PC-9 (cell line): ENCODE measurements around the gene NAA25. TPM values are rescaled to one million over a fixed set of nuclear protein-coding genes. Genes with fewer than 3 reads are reported as not detected.
"Not testable (repeated sequence)": the region's sequence is repeated elsewhere in the genome, so short reads cannot be mapped to it uniquely, and the experiment has no call there.

Source experiments
- BruUV-seq: library from RNA; stranded (reverse); fragments of 400-500 nt; replicated peaks from 2 replicates; lab custom pipeline; 2021; lab: Mats Ljungman, UMichigan
- CTCF ChIA-PET: fragments of 300-600 bp; sonication (Branson Sonifier 250); formaldehyde crosslinking; loops from one replicate; lab custom pipeline; 2022; ENCODE audit warnings: antibody characterized with exemption; lab: Charles Lee
- POLR2A ChIA-PET: fragments of 300-600 bp; sonication (Branson Sonifier 250); formaldehyde crosslinking; loops from one replicate; lab custom pipeline; 2022; ENCODE audit warnings: antibody characterized with exemption; ENCODE audit not compliant: unreplicated experiment; lab: Charles Lee
- DNase-seq, 2 experiments: peaks; one replicate each; pipeline versions ENCODE4 v3.0.0 to v3.0.0-alpha.2; 2015 to 2022; ENCODE audit warnings: mixed read lengths in 1 of 2
- H2AFZ ChIP-seq: fragments of 200-600 bp; sonication (generic); 2 replicates; pipeline ENCODE4 v1.8.1; 2017; ENCODE audit warnings: antibody characterized with exemption
- H3F3A ChIP-seq: fragments of 200-600 bp; sonication (generic); 2 replicates; pipeline ENCODE4 v1.8.1; 2017; ENCODE audit warnings: antibody characterized with exemption, mild to moderate bottlenecking, low read depth; ENCODE audit not compliant: insufficient read depth
- H3K27ac ChIP-seq: fragments of 200-600 bp; sonication (generic); 2 replicates; pipeline ENCODE4 v1.6.1; 2016; ENCODE audit warnings: mixed run types
- H3K27me3 ChIP-seq: fragments of 200-600 bp; sonication (generic); 2 replicates; pipeline ENCODE4 v1.6.1; 2016; ENCODE audit warnings: low read depth, mixed run types; ENCODE audit not compliant: insufficient read depth
- H3K36me3 ChIP-seq: fragments of 200-600 bp; sonication (generic); 2 replicates; pipeline ENCODE4 v1.6.1; 2016; ENCODE audit warnings: low read depth, mixed run types
- H3K4me1 ChIP-seq: fragments of 200-600 bp; sonication (generic); replicated peaks from 2 replicates; pipeline ENCODE4 v1.6.1; 2016; ENCODE audit warnings: mixed run types; ENCODE audit not compliant: insufficient read depth
- H3K4me2 ChIP-seq: fragments of 200-600 bp; sonication (generic); 2 replicates; pipeline ENCODE4 v1.6.1; 2017; ENCODE audit warnings: mixed run types
- H3K4me3 ChIP-seq: fragments of 200-600 bp; sonication (generic); 2 replicates; pipeline ENCODE4 v1.6.1; 2016; ENCODE audit warnings: mixed run types
- H3K79me2 ChIP-seq: fragments of 200-600 bp; sonication (generic); 2 replicates; pipeline ENCODE4 v1.6.1; 2017; ENCODE audit warnings: low read depth, mixed run types
- H3K9me2 ChIP-seq: fragments of 200-600 bp; sonication (generic); 2 replicates; pipeline ENCODE4 v1.8.1; 2017; ENCODE audit warnings: mild to moderate bottlenecking; ENCODE audit not compliant: insufficient read depth
- H3K9me3 ChIP-seq: fragments of 200-600 bp; sonication (generic); 2 replicates; pipeline ENCODE4 v1.8.1; 2016; ENCODE audit warnings: low read depth; ENCODE audit not compliant: insufficient read depth
- H4K20me1 ChIP-seq: fragments of 200-600 bp; sonication (generic); 2 replicates; pipeline ENCODE4 v1.8.1; 2017; ENCODE audit not compliant: insufficient read depth
- EZH2 ChIP-seq: fragments of 200-600 bp; sonication (generic); IDR thresholded peaks from 2 replicates; pipeline ENCODE4 v1.8.0; 2017; ENCODE audit warnings: antibody characterized with exemption, low read depth
- intact Hi-C: fragments of 100-400 bp; cut with micrococcal nuclease; formaldehyde crosslinking; loops from one replicate; pipeline ENCODE4 v1.10.0; 2022; ENCODE audit not compliant: unreplicated experiment
- total RNA-seq: library from RNA; stranded (reverse); gene quantifications from 2 replicates; pipeline ENCODE4 v1.2.3, GENCODE V29; 2021
- TF ChIP-seq, protein P1 (sequence below): fragments of 200-600 bp; sonication (generic); conservative IDR thresholded peaks from 2 replicates; pipeline ENCODE4 v1.6.1; 2017; ENCODE audit warnings: mixed run types, antibody characterized with exemption, mild to moderate bottlenecking, moderate library complexity

NAA25 gene
- total RNA-seq, 1 experiment from 2014 or later, result 37.0 TPM

DNA sequence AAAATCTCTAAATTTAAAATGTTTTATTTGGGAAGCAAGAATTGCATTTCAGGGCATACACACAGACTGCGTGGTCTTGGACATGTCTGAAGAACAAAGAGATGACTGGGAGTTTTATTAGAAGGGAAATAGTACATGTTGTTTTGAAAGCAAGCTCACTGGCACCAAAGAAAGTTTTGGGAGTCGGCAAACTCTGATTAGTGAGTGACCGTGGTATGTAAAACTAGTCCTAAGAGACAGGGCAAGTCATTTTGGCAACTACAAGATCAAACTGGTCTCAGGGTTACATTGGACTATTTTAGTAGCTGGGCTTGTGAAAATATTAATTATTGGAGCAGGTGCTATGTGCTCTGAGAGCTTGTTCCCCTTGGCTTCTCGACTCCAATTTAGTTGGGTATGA, 110.6 kb downstream of the NAA25 start:
- no TSS peak for BruUV-seq
- Histone ChIP-seq H3F3A (peaks cover 11% of the 10 kb centered on the region), H3K79me2 (no peaks in the 10 kb centered on the region), H2AFZ (no peak overlapping the region), H3K9me3 (no peaks in the 10 kb centered on the region), H3K27me3 (no peaks in the 10 kb centered on the region), H4K20me1 (no peaks in the 10 kb centered on the region), H3K4me3 (no peak overlapping the region), H3K36me3 (no peaks in the 10 kb centered on the region), H3K9me2 (no peaks in the 10 kb centered on the region), H3K27ac (no peak overlapping the region), H3K4me2 (no peak overlapping the region), H3K4me1 (peaks cover 21% of the 10 kb centered on the region)
- intact Hi-C loops, result no loop called here
- TF ChIP-seq, protein P1, sequence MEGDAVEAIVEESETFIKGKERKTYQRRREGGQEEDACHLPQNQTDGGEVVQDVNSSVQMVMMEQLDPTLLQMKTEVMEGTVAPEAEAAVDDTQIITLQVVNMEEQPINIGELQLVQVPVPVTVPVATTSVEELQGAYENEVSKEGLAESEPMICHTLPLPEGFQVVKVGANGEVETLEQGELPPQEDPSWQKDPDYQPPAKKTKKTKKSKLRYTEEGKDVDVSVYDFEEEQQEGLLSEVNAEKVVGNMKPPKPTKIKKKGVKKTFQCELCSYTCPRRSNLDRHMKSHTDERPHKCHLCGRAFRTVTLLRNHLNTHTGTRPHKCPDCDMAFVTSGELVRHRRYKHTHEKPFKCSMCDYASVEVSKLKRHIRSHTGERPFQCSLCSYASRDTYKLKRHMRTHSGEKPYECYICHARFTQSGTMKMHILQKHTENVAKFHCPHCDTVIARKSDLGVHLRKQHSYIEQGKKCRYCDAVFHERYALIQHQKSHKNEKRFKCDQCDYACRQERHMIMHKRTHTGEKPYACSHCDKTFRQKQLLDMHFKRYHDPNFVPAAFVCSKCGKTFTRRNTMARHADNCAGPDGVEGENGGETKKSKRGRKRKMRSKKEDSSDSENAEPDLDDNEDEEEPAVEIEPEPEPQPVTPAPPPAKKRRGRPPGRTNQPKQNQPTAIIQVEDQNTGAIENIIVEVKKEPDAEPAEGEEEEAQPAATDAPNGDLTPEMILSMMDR, result no peak
- no peak for TF ChIP-seq EZH2
- CTCF ChIA-PET, result no interaction called here
- no peak for DNase-seq
- POLR2A ChIA-PET, result no interaction called here

DNA sequence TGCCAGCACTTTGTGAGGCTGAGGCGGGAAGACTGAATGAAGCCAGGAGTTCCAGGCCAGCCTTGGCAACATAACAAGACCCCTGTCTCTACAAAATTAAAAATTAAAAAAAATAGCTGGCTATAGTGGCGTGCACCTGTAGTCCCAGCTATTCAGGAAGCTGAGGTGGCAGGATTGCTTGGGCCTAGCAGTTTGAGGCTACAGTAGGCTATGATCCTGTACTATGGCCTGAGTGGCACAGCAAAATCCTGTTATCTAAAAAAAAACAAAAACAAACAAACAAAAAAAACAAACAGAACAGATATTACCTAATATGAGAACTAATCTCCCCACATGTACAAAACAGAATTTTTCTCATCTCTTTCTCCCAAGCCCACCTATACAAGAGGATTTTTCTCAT, 111.3 kb downstream of the NAA25 start:
- no peak overlapping the region for H2AFZ ChIP-seq
- H3K9me2 ChIP-seq, result no peaks in the 10 kb centered on the region
- H3K9me3 ChIP-seq, result no peaks in the 10 kb centered on the region
- DNase-seq, result no peak
- ChIA-PET CTCF (no interaction called here), POLR2A (no interaction called here)
- H3K4me1 ChIP-seq, result peaks cover 21% of the 10 kb centered on the region
- BruUV-seq, result no TSS peak
- no peak overlapping the region for H3K4me2 ChIP-seq
- intact Hi-C loops, result no loop called here
- peaks cover 11% of the 10 kb centered on the region for H3F3A ChIP-seq
- no peaks in the 10 kb centered on the region for H3K36me3 ChIP-seq
- no peaks in the 10 kb centered on the region for H4K20me1 ChIP-seq
- TF ChIP-seq, protein P1, result no peak
- no peak for TF ChIP-seq EZH2
- H3K27me3 ChIP-seq, result no peaks in the 10 kb centered on the region
- no peak overlapping the region for H3K4me3 ChIP-seq
- H3K27ac ChIP-seq, result no peak overlapping the region
- H3K79me2 ChIP-seq, result no peaks in the 10 kb centered on the region

DNA sequence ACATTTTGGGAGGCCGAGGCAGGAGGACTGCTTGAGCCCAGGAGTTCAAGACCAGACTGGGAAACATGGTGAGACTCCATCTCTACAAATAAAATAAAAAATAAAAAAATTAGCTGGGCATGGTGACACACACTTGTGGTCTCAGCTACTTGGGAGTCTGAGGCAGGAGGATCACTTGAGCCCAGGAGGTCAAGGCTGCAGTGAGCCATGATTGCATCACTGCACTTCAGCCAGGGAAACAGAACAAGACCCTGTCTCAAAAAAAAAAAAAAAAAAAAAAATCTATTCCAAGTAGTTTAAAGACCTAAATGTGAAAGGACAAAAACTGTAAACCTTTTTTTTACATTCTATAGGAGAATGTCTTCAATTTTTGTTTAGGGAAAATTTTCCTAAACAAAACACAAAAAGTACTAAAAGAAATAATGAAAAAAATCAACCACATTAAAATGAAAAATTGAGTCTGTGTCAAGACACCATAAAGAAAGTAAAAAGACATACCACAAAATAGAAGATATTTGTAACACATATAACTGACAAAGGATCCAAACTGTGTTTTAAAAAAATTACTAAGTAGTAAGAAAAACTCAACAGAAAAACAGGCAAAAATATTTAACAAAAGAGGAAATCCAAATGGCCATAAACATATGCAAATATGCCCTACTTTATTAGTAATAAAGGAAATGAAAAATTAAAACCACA, 112.7 kb downstream of the NAA25 start:
- peaks cover 11% of the 10 kb centered on the region for H3F3A ChIP-seq
- no TSS peak for BruUV-seq
- H3K27me3 ChIP-seq, result no peaks in the 10 kb centered on the region
- H4K20me1 ChIP-seq, result no peaks in the 10 kb centered on the region
- TF ChIP-seq EZH2, result no peak
- TF ChIP-seq, protein P1, result no peak
- no peak overlapping the region for H3K4me3 ChIP-seq
- peaks cover 21% of the 10 kb centered on the region for H3K4me1 ChIP-seq
- H3K4me2 ChIP-seq, result no peak overlapping the region
- no peak for DNase-seq
- H3K79me2 ChIP-seq, result no peaks in the 10 kb centered on the region
- no peaks in the 10 kb centered on the region for H3K9me2 ChIP-seq
- intact Hi-C loops, result no loop called here
- H3K36me3 ChIP-seq, result no peaks in the 10 kb centered on the region
- H3K9me3 ChIP-seq, result no peaks in the 10 kb centered on the region
- H2AFZ ChIP-seq, result no peak overlapping the region
- ChIA-PET CTCF (interaction anchor here (0.7 kb wide), 1 partner anchor 44 kb away, joined by 3 read pairs; no protein-coding TSS in a partner anchor), POLR2A (no interaction called here)
- H3K27ac ChIP-seq, result no peak overlapping the region

DNA sequence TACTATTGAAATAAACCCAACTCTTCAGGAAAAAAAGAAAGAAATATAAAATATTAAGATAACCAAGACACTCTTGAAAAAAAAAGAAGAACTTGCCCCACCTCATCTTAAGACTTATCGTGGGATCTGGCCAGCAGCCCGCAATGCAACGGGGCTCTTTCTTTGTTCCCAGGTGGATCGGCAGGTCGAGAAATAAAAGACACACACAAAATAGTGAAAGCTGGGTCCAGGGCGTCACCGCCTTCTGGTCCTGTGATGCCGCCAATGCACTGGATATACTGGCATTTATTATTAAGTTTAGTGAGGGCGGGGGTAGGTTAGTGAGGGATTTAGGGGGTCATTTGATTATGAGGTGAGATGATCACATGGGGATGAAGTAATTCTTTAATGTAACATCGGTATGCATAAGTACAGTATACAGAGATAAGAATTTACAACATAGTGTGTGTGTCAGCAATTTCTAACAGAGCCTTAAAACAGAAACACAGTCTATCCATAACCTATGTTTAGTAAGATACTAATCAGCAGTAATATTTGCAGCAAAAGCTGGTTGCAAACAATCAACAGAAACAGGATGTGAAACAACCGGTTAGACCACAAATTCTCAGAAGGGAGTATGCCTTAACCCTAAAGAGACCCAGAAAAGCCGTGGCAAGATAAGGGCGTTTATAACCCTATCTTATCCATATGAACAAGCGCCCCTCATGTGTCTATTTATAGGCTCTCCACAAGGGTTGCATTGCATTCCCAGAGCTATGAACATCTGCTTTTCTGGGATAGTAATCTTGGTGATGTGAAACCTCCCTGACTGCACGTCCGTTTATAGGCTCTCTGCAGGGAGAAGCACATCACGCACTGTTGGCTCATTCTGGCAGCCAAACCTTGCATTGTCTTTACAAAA, 114.1 kb downstream of the NAA25 start:
- CTCF ChIA-PET, H2AFZ ChIP-seq, H3K4me3 ChIP-seq, BruUV-seq, H3K79me2 ChIP-seq, POLR2A ChIA-PET, H3K9me2 ChIP-seq, H3K9me3 ChIP-seq, H3K27me3 ChIP-seq, H4K20me1 ChIP-seq, intact Hi-C loops, H3K36me3 ChIP-seq: not testable (repeated sequence)
- peak overlapping the region; percentile 45 for H3K27ac ChIP-seq
- H3K4me2 ChIP-seq, result peak overlapping the region; percentile 62
- peak in 1 of 2 experiments; percentile 76 for DNase-seq
- peaks cover 11% of the 10 kb centered on the region for H3F3A ChIP-seq
- peaks cover 21% of the 10 kb centered on the region for H3K4me1 ChIP-seq
